NCI-H187 (cell line): ENCODE measurements around the gene PIP5K1C.

Experiments
- DNase-seq, 2 experiments: peaks; one replicate each; lab custom pipeline; 2025; lab: John Stamatoyannopoulos, UW

Gene PIP5K1C

GRCh38 chr19:3610745-3611717 is 89.2 kb downstream of the PIP5K1C start:
- no peak for DNase-seq

- DNase-seq: no peak
Observed at GRCh38 chr19:3609779-3610719, 90.2 kb downstream of the PIP5K1C start.

- no peak for DNase-seq
Observed at GRCh38 chr19:3608750-3609322, 91.4 kb downstream of the PIP5K1C start.

GRCh38 chr19:3608079-3608641 is 92.1 kb downstream of the PIP5K1C start:
- DNase-seq: no peak

- DNase-seq: no peak
Observed at GRCh38 chr19:3607303-3608078, 92.8 kb downstream of the PIP5K1C start.

- DNase-seq: no peak
Observed at GRCh38 chr19:3606690-3607289, 93.5 kb downstream of the PIP5K1C start, which contains the start of gene TBXA2R. TSS of gene TBXA2R (minus strand) at chr19:3606875. CDS start at chr19:3600634, 6,241 bp downstream.

GRCh38 chr19:3606174-3606689 is 94.0 kb downstream of the PIP5K1C start:
- no peak for DNase-seq

GRCh38 chr19:3605770-3606169 is 94.5 kb downstream of the PIP5K1C start:
- no peak for DNase-seq

GRCh38 chr19:3605361-3605760 is 94.9 kb downstream of the PIP5K1C start:
- DNase-seq: no peak

GRCh38 chr19:3604987-3605343 is 95.3 kb downstream of the PIP5K1C start:
- DNase-seq: no peak

- no peak for DNase-seq
Observed at GRCh38 chr19:3604227-3604986, 95.9 kb downstream of the PIP5K1C start.

GRCh38 chr19:3603121-3603811 is 97.0 kb downstream of the PIP5K1C start:
- DNase-seq: no peak

GRCh38 chr19:3601021-3601420 is 99.2 kb downstream of the PIP5K1C start:
- DNase-seq: no peak

GRCh38 chr19:3599776-3600187 is 100.5 kb downstream of the PIP5K1C start:
- no peak for DNase-seq

- no peak for DNase-seq
Observed at GRCh38 chr19:3595521-3596061, 104.7 kb downstream of the PIP5K1C start.

GRCh38 chr19:3593156-3593555 is 107.1 kb downstream of the PIP5K1C start:
- DNase-seq: no peak

GRCh38 chr19:3591876-3592613 is 108.2 kb downstream of the PIP5K1C start:
- DNase-seq: no peak
